ENCODE measurements around the gene ZNF512B.

- no peak for TF ChIP-seq CTCF (IDR thresholded peaks at IDR 0.05; ENCODE audit: low read depth, low read length, missing input control)
- TF ChIP-seq JUND (IDR thresholded peaks at IDR 0.05) = no peak
- TF ChIP-seq MAX (IDR thresholded peaks at IDR 0.05) = no peak
- TF ChIP-seq YY1 (IDR thresholded peaks at IDR 0.05) = no peak
- no peak for TF ChIP-seq RAD21 (IDR thresholded peaks at IDR 0.05)
- TF ChIP-seq EGR1 (IDR thresholded peaks at IDR 0.05; ENCODE audit: low read depth in 2 of 2) = no peak
- no peak for TF ChIP-seq SP1 (IDR thresholded peaks at IDR 0.05)
- TF ChIP-seq RXRA (IDR thresholded peaks at IDR 0.05) = no peak
- no peak for TF ChIP-seq TAF1 (conservative IDR thresholded peaks at IDR 0.05)
Measured at GRCh38 chr20:63962426-63963347, 7.0 kb downstream of the ZNF512B start.
